GM12878 (cell line): ENCODE data around the gene YEATS2. TPM values are rescaled to one million over a fixed set of nuclear protein-coding genes. Genes with fewer than 3 reads are reported as not detected.

Experiments used
- ATAC-seq: fragments of 200-7000 bp; cut with Tn5 transposase; 3 replicates; pipeline ENCODE4 v1.9.1; 2020; ENCODE audit warnings: mild to moderate bottlenecking, moderate library complexity
- BruUV-seq: library from RNA; stranded (reverse); fragments of 400-500 nt; replicated peaks from 2 replicates; lab custom pipeline; 2021; lab: Mats Ljungman, UMichigan
- CTCF ChIA-PET: fragments of 300-600 bp; sonication (Branson Sonifier 250); formaldehyde crosslinking; extraction: SDS; loops from one replicate; lab custom pipeline; 2021; ENCODE audit warnings: inconsistent platforms; lab: Yijun Ruan, JAX
- POLR2A ChIA-PET: fragments of 350-600 bp; formaldehyde crosslinking; extraction: SDS; loops from one replicate; lab custom pipeline; 2021; ENCODE audit warnings: inconsistent platforms; lab: Charles Lee
- RAD21 ChIA-PET: fragments of 300-600 bp; sonication (Branson Sonifier 250); formaldehyde crosslinking; loops from one replicate; lab custom pipeline; 2023; ENCODE audit warnings: antibody characterized with exemption; ENCODE audit not compliant: unreplicated experiment; lab: Charles Lee
- SMC1A ChIA-PET: fragments of 300-600 bp; sonication (Branson Sonifier 250); formaldehyde crosslinking; loops from one replicate; lab custom pipeline; 2023; ENCODE audit not compliant: unreplicated experiment, uncharacterized antibody; lab: Charles Lee
- DNase-seq: peaks from one replicate; pipeline ENCODE4 v3.0.0-alpha.2; 2011; ENCODE audit warnings: low read depth, low spot score
- FAIRE-seq: peaks from 3 replicates; lab custom pipeline; 2011; peaks lifted over from hg19 to GRCh38; lab: Jason Lieb, UNC
- H2AFZ ChIP-seq: 2 replicates; pipeline ENCODE4 v1.6.0; 2011; ENCODE audit warnings: low read depth, low read length, control low read depth; ENCODE audit not compliant: control insufficient read depth
- H3K27ac ChIP-seq: 2 replicates; pipeline ENCODE4 v1.5.1; 2011; ENCODE audit warnings: control low read depth; ENCODE audit not compliant: control insufficient read depth, insufficient read depth
- H3K27me3 ChIP-seq, 2 experiments: replicated peaks in 1 of 2; 2 replicates each; pipeline versions ENCODE4 v1.6.0 to v1.6.1; 2011; ENCODE audit warnings: low read length in 1 of 2; ENCODE audit not compliant: control insufficient read depth in 2 of 2, insufficient read depth in 2 of 2
- H3K36me3 ChIP-seq, 2 experiments: 2 replicates each; pipeline ENCODE4 v1.5.1; 2011; ENCODE audit warnings: low read length in 1 of 2; ENCODE audit not compliant: control insufficient read depth in 2 of 2, insufficient read depth in 2 of 2
- H3K4me1 ChIP-seq: 2 replicates; pipeline ENCODE4 v1.6.1; 2011; ENCODE audit warnings: mild to moderate bottlenecking, low read length, moderate library complexity, mixed read lengths; ENCODE audit not compliant: control insufficient read depth, insufficient read depth
- H3K4me2 ChIP-seq: 2 replicates; pipeline ENCODE4 v1.6.0; 2011; ENCODE audit warnings: control low read depth; ENCODE audit not compliant: control insufficient read depth, insufficient read depth
- H3K4me3 ChIP-seq: fragments of 200-600 bp; sonication (generic); 2 replicates; pipeline ENCODE4 v1.5.1; 2016
- H3K79me2 ChIP-seq: 2 replicates; pipeline ENCODE4 v1.6.0; 2011; ENCODE audit warnings: low read length; ENCODE audit not compliant: control insufficient read depth, insufficient read depth
- H3K9ac ChIP-seq: 2 replicates; pipeline ENCODE4 v1.8.0; 2011; ENCODE audit warnings: low read length, control low read depth, mixed read lengths; ENCODE audit not compliant: control insufficient read depth, insufficient read depth
- H3K9me3 ChIP-seq: replicated peaks from 3 replicates; pipeline ENCODE4 v1.5.1; 2011; ENCODE audit warnings: mild to moderate bottlenecking, low read length; ENCODE audit not compliant: control insufficient read depth, insufficient read depth
- H4K20me1 ChIP-seq: 2 replicates; pipeline ENCODE4 v1.6.0; 2011; ENCODE audit not compliant: control insufficient read depth, insufficient read depth
- CREM ChIP-seq: IDR thresholded peaks from 2 replicates; pipeline ENCODE4 v1.6.1; 2014; ENCODE audit warnings: antibody characterized with exemption, low read depth
- ESRRA ChIP-seq: IDR thresholded peaks from 2 replicates; pipeline ENCODE4 v1.6.1; 2012; ENCODE audit warnings: mild to moderate bottlenecking, low read length, improper control_type of control experiment
- GATAD2B ChIP-seq: fragments of 450-650 bp; conservative IDR thresholded peaks from 2 replicates; pipeline ENCODE4 v1.6.1; 2017; ENCODE audit warnings: low read depth, mild to moderate bottlenecking, moderate library complexity
- SIN3A ChIP-seq: IDR thresholded peaks from 2 replicates; pipeline ENCODE4 v1.6.1; 2012; ENCODE audit warnings: low read depth, low read length, improper control_type of control experiment
- SMAD1 ChIP-seq: fragments of 450-650 bp; IDR thresholded peaks from 2 replicates; pipeline ENCODE4 v1.6.1; 2018; ENCODE audit warnings: mild to moderate bottlenecking, low read depth; ENCODE audit not compliant: partially characterized antibody
- YBX1 ChIP-seq: fragments of 450-650 bp; IDR thresholded peaks from 2 replicates; pipeline ENCODE4 v1.6.1; 2016; ENCODE audit warnings: antibody characterized with exemption
- ZNF274 ChIP-seq: IDR thresholded peaks from one replicate; pipeline ENCODE4 v1.8.0; 2011; ENCODE audit not compliant: insufficient read length, insufficient read depth
- ZNF622 ChIP-seq: fragments of 450-650 bp; IDR thresholded peaks from 2 replicates; pipeline ENCODE4 v1.6.1; 2017; ENCODE audit warnings: mild to moderate bottlenecking, inconsistent platforms
- WGBS: methylation state at CpG from one replicate; pipeline ENCODE4 v1.1.6; 2016; ENCODE audit warnings: low lambda C conversion rate; ENCODE audit not compliant: insufficient replicate concordance, insufficient coverage; ENCODE audit errors: missing lambda C conversion rate; 5-methylcytosine and 5-hydroxymethylcytosine counted together
- in situ Hi-C: fragments of 300-500 bp; cut with MboI; formaldehyde crosslinking; loops from 9 replicates; pipeline ENCODE4 v1.14.3; 2018; ENCODE audit warnings: mixed read lengths
- intact Hi-C: fragments of 100-400 bp; cut with micrococcal nuclease; formaldehyde crosslinking; loops from one replicate; pipeline ENCODE4 v1.14.2; 2022; ENCODE audit not compliant: unreplicated experiment
- polyA plus RNA-seq, 11 experiments: library from polyadenylated mRNA; depleted of rRNA in 4 of 11; unstranded in 6 of 11; stranded (reverse) in 5 of 11; fragments of >200 nt; fragmentation: Nextera tagmentation in 4 of 11; fragmentation: Illumina TruSeq in 1 of 11; extraction: Ambion mirVana in 4 of 11; extraction: Trizol in 1 of 11; gene quantifications; 1 replicate in 1 of 11; 2 replicates in 10 of 11; pipeline versions ENCODE4 v1.2.1 to v1.2.3, GENCODE V29; 2011 to 2016; ENCODE audit warnings: inconsistent platforms in 2 of 11, missing spikeins in 2 of 11, low read depth in 1 of 11
- total RNA-seq, 4 experiments: library from RNA; depleted of rRNA in 3 of 4; stranded (reverse); fragments of >200 nt in 3 of 4; fragmentation: Illumina TruSeq in 1 of 4; extraction: Trizol in 1 of 4; gene quantifications; 2 replicates each; pipeline versions ENCODE4 v1.2.1 to v1.2.3, GENCODE V29; 2013 to 2021
- TF ChIP-seq, protein P1 (sequence below): fragments of 450-650 bp; IDR thresholded peaks from 2 replicates; pipeline ENCODE4 v1.6.1; 2017; ENCODE audit warnings: borderline replicate concordance
- TF ChIP-seq, protein P2 (sequence below): fragments of 450-650 bp; formaldehyde crosslinking; IDR thresholded peaks from 2 replicates; pipeline ENCODE4 v1.4.0; 2022; ENCODE audit warnings: mild to moderate bottlenecking, moderate library complexity
- TF ChIP-seq, protein P3 (sequence below): fragments of 450-650 bp; IDR thresholded peaks from 2 replicates; pipeline ENCODE4 v1.6.1; 2017; ENCODE audit warnings: antibody characterized with exemption, mild to moderate bottlenecking, moderate library complexity
- TF ChIP-seq, protein P4 (sequence below): fragments of 450-650 bp; IDR thresholded peaks from 2 replicates; pipeline ENCODE4 v1.6.1; 2016; ENCODE audit warnings: mild to moderate bottlenecking

The YEATS2 gene
- total and polyA plus RNA-seq, 10 of the 15 experiments (the other 5 are each of a cell fraction or from before 2014, with no cell fraction given): 1.9 to 65.3 (median 25.8) TPM

DNA sequence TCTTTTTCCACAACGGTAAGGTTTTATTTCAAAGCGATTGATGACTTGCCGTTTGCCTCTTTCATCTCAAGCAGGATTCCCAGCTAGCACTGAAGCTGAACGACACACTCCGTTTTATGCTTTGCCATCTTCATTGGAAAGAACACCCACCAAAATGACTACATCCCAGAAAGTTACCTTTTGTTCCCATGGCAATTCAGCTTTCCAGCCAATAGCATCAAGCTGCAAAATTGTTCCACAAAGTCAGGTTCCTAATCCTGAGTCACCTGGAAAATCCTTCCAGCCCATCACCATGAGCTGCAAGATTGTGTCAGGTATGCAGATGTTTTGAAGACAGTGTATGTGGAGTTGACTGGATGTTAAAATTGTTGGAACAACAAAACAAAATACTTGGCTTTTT lies 56.5 kb downstream of the YEATS2 start:
- in situ Hi-C loops: no loop called here
- H3K4me3 ChIP-seq: no peak overlapping the region
- ChIA-PET POLR2A (interaction anchor here (1.0 kb wide), 1 partner anchor 18 kb away, joined by 4 read pairs; no protein-coding TSS in a partner anchor), SMC1A (interaction anchor here (0.9 to 1.3 kb wide), 2 partner anchors 9 to 13 kb away, joined by 3 to 5 read pairs; no protein-coding TSS in a partner anchor), RAD21 (interaction anchor here (2.1 kb wide), 1 partner anchor 13 kb away, joined by 5 read pairs; no protein-coding TSS in a partner anchor), CTCF (interaction anchor here (0.6 to 2.4 kb wide), 4 partner anchors 11 to 280 kb away, joined by 3 to 9 read pairs (median 5); no protein-coding TSS in a partner anchor)
- FAIRE-seq (no peak), ATAC-seq (no peak), DNase-seq (no peak)
- H3K79me2 ChIP-seq: no peaks in the 10 kb centered on the region
- no peaks in the 10 kb centered on the region for H3K27me3 ChIP-seq
- no peaks in the 10 kb centered on the region for H4K20me1 ChIP-seq
- no peaks in the 10 kb centered on the region for H3K4me1 ChIP-seq
- H2AFZ ChIP-seq: no peak overlapping the region
- TF ChIP-seq GATAD2B (no peak), ZNF274 (no peak), CREM (no peak), ZNF622 (no peak), ESRRA (no peak), YBX1 (no peak), SIN3A (no peak), SMAD1 (no peak)
- TF ChIP-seq, protein P1, sequence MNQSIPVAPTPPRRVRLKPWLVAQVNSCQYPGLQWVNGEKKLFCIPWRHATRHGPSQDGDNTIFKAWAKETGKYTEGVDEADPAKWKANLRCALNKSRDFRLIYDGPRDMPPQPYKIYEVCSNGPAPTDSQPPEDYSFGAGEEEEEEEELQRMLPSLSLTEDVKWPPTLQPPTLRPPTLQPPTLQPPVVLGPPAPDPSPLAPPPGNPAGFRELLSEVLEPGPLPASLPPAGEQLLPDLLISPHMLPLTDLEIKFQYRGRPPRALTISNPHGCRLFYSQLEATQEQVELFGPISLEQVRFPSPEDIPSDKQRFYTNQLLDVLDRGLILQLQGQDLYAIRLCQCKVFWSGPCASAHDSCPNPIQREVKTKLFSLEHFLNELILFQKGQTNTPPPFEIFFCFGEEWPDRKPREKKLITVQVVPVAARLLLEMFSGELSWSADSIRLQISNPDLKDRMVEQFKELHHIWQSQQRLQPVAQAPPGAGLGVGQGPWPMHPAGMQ: no peak
- TF ChIP-seq, protein P2, sequence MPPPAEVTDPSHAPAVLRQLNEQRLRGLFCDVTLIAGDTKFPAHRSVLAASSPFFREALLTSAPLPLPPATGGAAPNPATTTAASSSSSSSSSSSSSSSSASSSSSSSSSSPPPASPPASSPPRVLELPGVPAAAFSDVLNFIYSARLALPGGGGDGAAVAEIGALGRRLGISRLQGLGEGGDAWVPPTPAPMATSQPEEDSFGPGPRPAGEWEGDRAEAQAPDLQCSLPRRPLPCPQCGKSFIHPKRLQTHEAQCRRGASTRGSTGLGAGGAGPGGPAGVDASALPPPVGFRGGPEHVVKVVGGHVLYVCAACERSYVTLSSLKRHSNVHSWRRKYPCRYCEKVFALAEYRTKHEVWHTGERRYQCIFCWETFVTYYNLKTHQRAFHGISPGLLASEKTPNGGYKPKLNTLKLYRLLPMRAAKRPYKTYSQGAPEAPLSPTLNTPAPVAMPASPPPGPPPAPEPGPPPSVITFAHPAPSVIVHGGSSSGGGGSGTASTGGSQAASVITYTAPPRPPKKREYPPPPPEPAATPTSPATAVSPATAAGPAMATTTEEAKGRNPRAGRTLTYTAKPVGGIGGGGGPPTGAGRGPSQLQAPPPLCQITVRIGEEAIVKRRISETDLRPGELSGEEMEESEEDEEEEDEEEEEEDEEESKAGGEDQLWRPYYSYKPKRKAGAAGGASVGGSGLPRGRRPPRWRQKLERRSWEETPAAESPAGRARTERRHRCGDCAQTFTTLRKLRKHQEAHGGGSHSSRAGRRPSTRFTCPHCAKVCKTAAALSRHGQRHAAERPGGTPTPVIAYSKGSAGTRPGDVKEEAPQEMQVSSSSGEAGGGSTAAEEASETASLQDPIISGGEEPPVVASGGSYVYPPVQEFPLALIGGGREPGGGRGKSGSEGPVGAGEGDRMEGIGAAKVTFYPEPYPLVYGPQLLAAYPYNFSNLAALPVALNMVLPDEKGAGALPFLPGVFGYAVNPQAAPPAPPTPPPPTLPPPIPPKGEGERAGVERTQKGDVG (CRISPR knock-in tag): no peak
- TF ChIP-seq, protein P3, sequence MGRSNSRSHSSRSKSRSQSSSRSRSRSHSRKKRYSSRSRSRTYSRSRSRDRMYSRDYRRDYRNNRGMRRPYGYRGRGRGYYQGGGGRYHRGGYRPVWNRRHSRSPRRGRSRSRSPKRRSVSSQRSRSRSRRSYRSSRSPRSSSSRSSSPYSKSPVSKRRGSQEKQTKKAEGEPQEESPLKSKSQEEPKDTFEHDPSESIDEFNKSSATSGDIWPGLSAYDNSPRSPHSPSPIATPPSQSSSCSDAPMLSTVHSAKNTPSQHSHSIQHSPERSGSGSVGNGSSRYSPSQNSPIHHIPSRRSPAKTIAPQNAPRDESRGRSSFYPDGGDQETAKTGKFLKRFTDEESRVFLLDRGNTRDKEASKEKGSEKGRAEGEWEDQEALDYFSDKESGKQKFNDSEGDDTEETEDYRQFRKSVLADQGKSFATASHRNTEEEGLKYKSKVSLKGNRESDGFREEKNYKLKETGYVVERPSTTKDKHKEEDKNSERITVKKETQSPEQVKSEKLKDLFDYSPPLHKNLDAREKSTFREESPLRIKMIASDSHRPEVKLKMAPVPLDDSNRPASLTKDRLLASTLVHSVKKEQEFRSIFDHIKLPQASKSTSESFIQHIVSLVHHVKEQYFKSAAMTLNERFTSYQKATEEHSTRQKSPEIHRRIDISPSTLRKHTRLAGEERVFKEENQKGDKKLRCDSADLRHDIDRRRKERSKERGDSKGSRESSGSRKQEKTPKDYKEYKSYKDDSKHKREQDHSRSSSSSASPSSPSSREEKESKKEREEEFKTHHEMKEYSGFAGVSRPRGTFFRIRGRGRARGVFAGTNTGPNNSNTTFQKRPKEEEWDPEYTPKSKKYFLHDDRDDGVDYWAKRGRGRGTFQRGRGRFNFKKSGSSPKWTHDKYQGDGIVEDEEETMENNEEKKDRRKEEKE: no peak
- TF ChIP-seq, protein P4, sequence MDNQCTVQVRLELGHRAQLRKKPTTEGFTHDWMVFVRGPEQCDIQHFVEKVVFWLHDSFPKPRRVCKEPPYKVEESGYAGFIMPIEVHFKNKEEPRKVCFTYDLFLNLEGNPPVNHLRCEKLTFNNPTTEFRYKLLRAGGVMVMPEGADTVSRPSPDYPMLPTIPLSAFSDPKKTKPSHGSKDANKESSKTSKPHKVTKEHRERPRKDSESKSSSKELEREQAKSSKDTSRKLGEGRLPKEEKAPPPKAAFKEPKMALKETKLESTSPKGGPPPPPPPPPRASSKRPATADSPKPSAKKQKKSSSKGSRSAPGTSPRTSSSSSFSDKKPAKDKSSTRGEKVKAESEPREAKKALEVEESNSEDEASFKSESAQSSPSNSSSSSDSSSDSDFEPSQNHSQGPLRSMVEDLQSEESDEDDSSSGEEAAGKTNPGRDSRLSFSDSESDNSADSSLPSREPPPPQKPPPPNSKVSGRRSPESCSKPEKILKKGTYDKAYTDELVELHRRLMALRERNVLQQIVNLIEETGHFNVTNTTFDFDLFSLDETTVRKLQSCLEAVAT: no peak
- H3K36me3 ChIP-seq: peaks cover 6 to 11% of the 10 kb centered on the region in 2 experiments; a peak in 3 of 4 replicates
- no peaks in the 10 kb centered on the region for H3K9me3 ChIP-seq
- BruUV-seq: no TSS peak
- no peak overlapping the region for H3K4me2 ChIP-seq
- no peak overlapping the region for H3K27ac ChIP-seq
- intact Hi-C loops: no loop called here
- 96% methylated on average over 5 of the region's 5 CpGs for WGBS
- H3K9ac ChIP-seq: no peak overlapping the region
